Central memory CD8-positive, alpha-beta T cell (primary cell): Measurements from ENCODE around the gene CLVS2.

Source experiments
- ATAC-seq: fragments of 150-1000 bp; cut with Tn5 transposase; replicated peaks from 2 replicates; pipeline ENCODE4 v1.10.0; 2022; ENCODE audit warnings: mild to moderate bottlenecking, moderate FRiP score, moderate number of reproducible peaks; ENCODE audit not compliant: poor library complexity, severe bottlenecking; ENCODE audit errors: extremely low read depth
- DNase-seq, 2 donors: peaks; one replicate each; pipeline ENCODE4 v3.0.0; 2021; ENCODE audit warnings: low spot score in 2 of 2
- H3K27ac Mint-ChIP-seq: one replicate; pipeline ENCODE4 v1.8.0; 2022; ENCODE audit warnings: low read depth, mild to moderate bottlenecking, moderate library complexity, mixed read lengths
- H3K27me3 Mint-ChIP-seq: one replicate; pipeline ENCODE4 v1.8.0; 2022; ENCODE audit warnings: mixed read lengths
- H3K36me3 Mint-ChIP-seq: one replicate; pipeline ENCODE4 v1.8.0; 2022; ENCODE audit warnings: mild to moderate bottlenecking, moderate library complexity, mixed read lengths; ENCODE audit not compliant: insufficient read depth
- H3K4me1 Mint-ChIP-seq: one replicate; pipeline ENCODE4 v1.8.0; 2022; ENCODE audit warnings: mixed read lengths
- H3K4me3 Mint-ChIP-seq: one replicate; pipeline ENCODE4 v1.8.0; 2022; ENCODE audit warnings: mild to moderate bottlenecking, moderate library complexity, mixed read lengths
- H3K9me3 Mint-ChIP-seq: one replicate; pipeline ENCODE4 v1.8.0; 2022; ENCODE audit warnings: mixed read lengths

The CLVS2 gene, protein sequence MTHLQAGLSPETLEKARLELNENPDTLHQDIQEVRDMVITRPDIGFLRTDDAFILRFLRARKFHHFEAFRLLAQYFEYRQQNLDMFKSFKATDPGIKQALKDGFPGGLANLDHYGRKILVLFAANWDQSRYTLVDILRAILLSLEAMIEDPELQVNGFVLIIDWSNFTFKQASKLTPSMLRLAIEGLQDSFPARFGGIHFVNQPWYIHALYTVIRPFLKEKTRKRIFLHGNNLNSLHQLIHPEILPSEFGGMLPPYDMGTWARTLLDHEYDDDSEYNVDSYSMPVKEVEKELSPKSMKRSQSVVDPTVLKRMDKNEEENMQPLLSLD

GRCh38 chr6:122995921-122996793 lies at the start of gene CLVS2:
Gene CLVS2, plus strand, starts transcription at chr6:122996235. Its CDS starts 1,543 bp downstream, at chr6:122997778.
- ATAC-seq (no peak), DNase-seq (no peak)
- Mint-ChIP-seq H3K9me3 (no peaks in the 10 kb centered on the region), H3K36me3 (no peaks in the 10 kb centered on the region), H3K27me3 (peaks cover 25% of the 10 kb centered on the region), H3K4me1 (no peaks in the 10 kb centered on the region), H3K27ac (no peak within 1 kb of the TSS), H3K4me3 (no peak within 1 kb of the TSS)

GRCh38 chr6:122947355-122947754 lies 48.7 kb upstream of the CLVS2 start:
- no peak for DNase-seq
- no peaks in the 10 kb centered on the region for H3K27me3 Mint-ChIP-seq

DNA sequence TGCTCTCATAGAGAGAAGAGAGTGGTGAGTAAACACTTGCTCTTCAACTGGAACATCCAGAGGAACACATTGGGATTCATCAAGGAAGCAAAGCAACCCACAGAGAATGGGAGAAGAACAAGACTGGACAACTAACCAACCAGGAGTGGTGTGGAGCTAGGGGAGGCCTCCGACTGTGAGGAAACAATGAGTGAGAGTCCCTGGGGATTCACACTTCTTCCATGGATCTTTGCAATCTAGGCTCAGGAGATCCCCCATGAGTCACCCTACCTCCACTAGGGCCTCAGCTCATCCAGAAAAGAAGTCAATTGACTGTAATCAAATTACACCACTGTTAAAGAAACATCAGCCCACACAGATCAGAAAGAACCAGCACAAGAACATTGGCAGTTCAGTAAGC lies 42.3 kb upstream of the CLVS2 start:
- no peaks in the 10 kb centered on the region for H3K4me1 Mint-ChIP-seq
- H3K27me3 Mint-ChIP-seq = no peaks in the 10 kb centered on the region
- no peak overlapping the region for H3K4me3 Mint-ChIP-seq
- DNase-seq (no peak), ATAC-seq (no peak)
- H3K27ac Mint-ChIP-seq = no peak overlapping the region
- no peaks in the 10 kb centered on the region for H3K36me3 Mint-ChIP-seq
- peaks cover 26% of the 10 kb centered on the region for H3K9me3 Mint-ChIP-seq

More at GRCh38 chr6:122947355-122947754, 48.7 kb upstream of the CLVS2 start:
- no peak for ATAC-seq
- no peak overlapping the region for H3K27ac Mint-ChIP-seq
- H3K4me1 Mint-ChIP-seq = no peaks in the 10 kb centered on the region
- no peak overlapping the region for H3K4me3 Mint-ChIP-seq
- peaks cover 2% of the 10 kb centered on the region for H3K9me3 Mint-ChIP-seq
- no peaks in the 10 kb centered on the region for H3K36me3 Mint-ChIP-seq

DNA sequence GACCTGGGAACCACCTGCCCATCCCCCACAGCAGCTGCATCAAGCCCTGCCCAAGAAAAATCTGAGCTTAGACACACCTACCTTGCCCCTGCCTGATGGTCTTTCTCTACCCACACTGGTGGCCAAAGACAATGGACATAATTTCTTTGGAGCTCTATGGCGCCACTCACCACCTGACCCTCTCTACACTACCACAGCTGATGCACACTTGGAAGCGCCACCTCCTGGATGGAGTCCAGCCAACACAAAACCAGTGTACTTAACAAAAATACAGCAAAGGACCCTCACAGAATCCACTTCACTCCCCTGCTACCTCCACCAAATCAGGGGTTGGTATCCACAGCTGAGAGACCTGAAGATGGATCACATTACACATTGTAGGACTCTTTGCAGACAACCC lies 39.7 kb upstream of the CLVS2 start:
- Mint-ChIP-seq H3K27ac (no peak overlapping the region), H3K4me1 (no peaks in the 10 kb centered on the region), H3K9me3 (peaks cover 31% of the 10 kb centered on the region), H3K36me3 (no peaks in the 10 kb centered on the region), H3K27me3 (no peaks in the 10 kb centered on the region), H3K4me3 (no peak overlapping the region)
- no peak for DNase-seq
- no peak for ATAC-seq

GRCh38 chr6:122962000-122962624 lies 33.9 kb upstream of the CLVS2 start:
- ATAC-seq = no peak
- no peak overlapping the region for H3K4me3 Mint-ChIP-seq
- H3K9me3 Mint-ChIP-seq = peaks cover 23% of the 10 kb centered on the region
- no peak overlapping the region for H3K27ac Mint-ChIP-seq
- H3K4me1 Mint-ChIP-seq = no peaks in the 10 kb centered on the region
- H3K27me3 Mint-ChIP-seq = no peaks in the 10 kb centered on the region
- DNase-seq = no peak
- no peaks in the 10 kb centered on the region for H3K36me3 Mint-ChIP-seq

- no peaks in the 10 kb centered on the region for H3K36me3 Mint-ChIP-seq
- H3K4me3 Mint-ChIP-seq = no peak overlapping the region
- ATAC-seq (no peak), DNase-seq (no peak)
- H3K27ac Mint-ChIP-seq = no peak overlapping the region
- no peaks in the 10 kb centered on the region for H3K4me1 Mint-ChIP-seq
- H3K9me3 Mint-ChIP-seq = peaks cover 7% of the 10 kb centered on the region
- H3K27me3 Mint-ChIP-seq = no peaks in the 10 kb centered on the region
Measured at GRCh38 chr6:122969999-122970533, 26.0 kb upstream of the CLVS2 start.

GRCh38 chr6:122977180-122977579 lies 18.9 kb upstream of the CLVS2 start:
- no peak overlapping the region for H3K27ac Mint-ChIP-seq
- no peaks in the 10 kb centered on the region for H3K4me1 Mint-ChIP-seq
- no peak overlapping the region for H3K4me3 Mint-ChIP-seq

GRCh38 chr6:122984393-122984792 lies 11.6 kb upstream of the CLVS2 start:
- Mint-ChIP-seq H3K27ac (no peak overlapping the region), H3K9me3 (peaks cover 29% of the 10 kb centered on the region), H3K4me1 (no peaks in the 10 kb centered on the region), H3K4me3 (no peak overlapping the region), H3K27me3 (no peaks in the 10 kb centered on the region), H3K36me3 (peaks cover 2% of the 10 kb centered on the region)
- DNase-seq (no peak), ATAC-seq (no peak)

More at GRCh38 chr6:122977180-122977579, 18.9 kb upstream of the CLVS2 start:
- DNase-seq (no peak), ATAC-seq (no peak)
- Mint-ChIP-seq H3K36me3 (no peaks in the 10 kb centered on the region), H3K27me3 (no peaks in the 10 kb centered on the region), H3K9me3 (peaks cover 16% of the 10 kb centered on the region)

- Mint-ChIP-seq H3K4me1 (no peaks in the 10 kb centered on the region), H3K27ac (no peak overlapping the region), H3K9me3 (peaks cover 1% of the 10 kb centered on the region), H3K4me3 (no peak overlapping the region), H3K27me3 (peaks cover 25% of the 10 kb centered on the region), H3K36me3 (no peaks in the 10 kb centered on the region)
- no peak for DNase-seq
- no peak for ATAC-seq
Measured at GRCh38 chr6:122994256-122994655, 1.8 kb upstream of the CLVS2 start.

DNA sequence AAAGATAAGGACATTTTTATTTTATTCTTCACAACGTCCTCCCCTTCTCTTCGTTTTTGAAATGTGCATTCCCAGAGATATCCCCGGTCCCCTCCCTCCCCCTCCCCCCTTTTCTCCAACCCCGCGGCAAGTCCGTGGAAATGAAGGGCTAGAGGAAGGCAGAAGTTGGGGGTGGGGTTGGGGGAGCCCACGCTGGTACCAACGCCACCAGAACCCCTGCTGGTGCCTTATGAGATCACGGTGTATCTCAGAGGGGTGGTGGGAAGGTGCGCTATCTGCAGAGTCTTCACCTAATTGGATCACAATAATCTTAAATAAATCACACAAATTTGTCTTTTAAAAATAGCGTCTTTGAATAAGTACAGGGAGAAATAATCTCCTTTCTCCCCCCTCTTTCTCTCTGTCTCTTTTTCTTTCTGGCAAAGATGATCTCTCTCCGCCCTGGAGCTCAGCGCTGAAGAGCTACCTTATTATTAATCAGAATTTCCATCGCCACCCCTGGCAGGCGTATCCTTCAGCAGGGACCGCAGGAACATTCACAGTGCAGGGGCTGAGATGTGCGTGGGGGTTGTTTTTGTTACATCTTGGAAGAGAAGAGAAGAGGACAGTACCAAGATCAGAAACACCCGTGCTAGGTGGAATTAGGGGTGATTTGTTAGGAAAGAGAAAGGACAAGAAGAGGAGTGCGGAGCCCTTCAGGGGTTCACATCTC lies 915 bp downstream of the CLVS2 start:
- Mint-ChIP-seq H3K4me1 (no peaks in the 10 kb centered on the region), H3K36me3 (no peaks in the 10 kb centered on the region), H3K4me3 (no peak overlapping the region), H3K27me3 (peaks cover 25% of the 10 kb centered on the region), H3K27ac (no peak overlapping the region), H3K9me3 (no peaks in the 10 kb centered on the region)
- ATAC-seq = no peak
- no peak for DNase-seq

DNA sequence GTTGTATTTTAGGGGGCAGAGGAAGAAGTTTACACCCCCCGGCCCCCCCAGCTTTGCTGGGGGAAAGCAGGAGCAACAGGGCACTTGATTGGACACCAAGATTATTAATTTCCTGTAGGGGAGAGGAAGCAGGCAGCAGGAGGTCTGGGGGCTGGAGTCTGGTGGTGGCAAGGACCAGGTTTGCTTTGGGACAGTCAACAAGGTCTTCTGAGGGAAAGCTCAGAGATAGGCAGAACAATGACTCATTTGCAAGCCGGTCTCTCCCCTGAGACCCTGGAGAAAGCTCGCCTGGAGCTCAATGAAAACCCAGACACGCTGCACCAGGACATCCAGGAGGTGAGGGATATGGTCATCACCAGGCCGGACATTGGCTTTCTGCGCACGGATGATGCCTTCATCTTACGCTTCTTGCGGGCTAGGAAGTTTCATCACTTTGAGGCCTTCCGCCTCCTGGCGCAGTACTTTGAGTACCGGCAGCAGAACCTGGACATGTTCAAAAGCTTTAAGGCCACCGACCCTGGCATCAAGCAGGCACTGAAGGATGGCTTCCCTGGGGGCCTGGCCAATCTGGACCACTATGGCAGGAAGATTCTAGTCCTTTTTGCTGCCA lies 1.6 kb downstream of the CLVS2 start:
- Mint-ChIP-seq H3K4me1 (no peaks in the 10 kb centered on the region), H3K27ac (no peak overlapping the region), H3K4me3 (no peak overlapping the region), H3K27me3 (peaks cover 25% of the 10 kb centered on the region), H3K36me3 (no peaks in the 10 kb centered on the region), H3K9me3 (no peaks in the 10 kb centered on the region)
- ATAC-seq (no peak), DNase-seq (no peak)
